ENCODE results near the gene PPFIA2.

Gene PPFIA2

DNA sequence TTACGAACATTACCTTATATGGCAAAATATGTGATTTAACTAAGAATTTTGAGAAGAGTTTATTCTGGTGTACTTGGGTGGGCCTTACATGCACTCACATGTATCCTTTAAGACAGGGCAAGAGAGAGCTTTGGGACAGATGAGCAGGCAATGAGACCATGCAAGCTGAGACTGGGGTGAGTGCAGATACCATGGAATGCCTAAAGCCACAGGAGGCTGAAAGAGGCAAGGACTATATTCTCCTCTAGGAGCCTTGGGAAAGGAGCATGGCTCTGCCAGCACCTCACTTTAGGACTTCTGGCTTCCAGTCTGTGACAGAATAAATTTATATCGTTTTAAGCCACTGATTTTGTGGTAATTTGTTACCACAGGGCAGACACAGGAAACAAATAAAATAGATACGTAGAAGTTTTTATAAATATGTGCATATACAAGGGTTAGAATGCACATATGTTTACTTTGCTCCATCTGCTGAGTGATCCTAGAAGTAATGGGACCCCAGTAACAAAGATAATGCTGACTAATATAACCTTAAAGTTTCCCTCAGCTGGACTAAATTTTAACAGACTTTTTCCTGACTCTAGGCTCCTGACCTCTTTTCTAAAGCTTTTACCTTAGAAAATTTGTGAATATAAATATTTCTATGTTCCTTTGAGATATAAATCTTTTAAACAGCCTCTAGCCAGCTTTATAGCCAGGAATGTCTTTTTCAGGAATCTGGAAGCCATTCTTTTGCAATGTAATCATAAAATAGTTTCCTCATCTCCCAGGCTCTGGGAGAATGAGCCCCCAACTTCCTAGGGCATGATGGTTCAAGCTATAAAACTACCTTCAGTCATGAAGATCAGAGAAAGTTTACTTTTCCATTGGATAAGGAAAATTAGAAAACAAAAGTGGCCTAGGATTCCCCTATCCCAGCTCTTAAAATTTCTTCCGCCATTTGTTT is 216.8 kb downstream of the PPFIA2 start:
- DNase-seq = no peak

- DNase-seq = peak; percentile 39 to 56
Measured at GRCh38 chr12:81541121-81541520, 218.0 kb downstream of the PPFIA2 start.

DNA sequence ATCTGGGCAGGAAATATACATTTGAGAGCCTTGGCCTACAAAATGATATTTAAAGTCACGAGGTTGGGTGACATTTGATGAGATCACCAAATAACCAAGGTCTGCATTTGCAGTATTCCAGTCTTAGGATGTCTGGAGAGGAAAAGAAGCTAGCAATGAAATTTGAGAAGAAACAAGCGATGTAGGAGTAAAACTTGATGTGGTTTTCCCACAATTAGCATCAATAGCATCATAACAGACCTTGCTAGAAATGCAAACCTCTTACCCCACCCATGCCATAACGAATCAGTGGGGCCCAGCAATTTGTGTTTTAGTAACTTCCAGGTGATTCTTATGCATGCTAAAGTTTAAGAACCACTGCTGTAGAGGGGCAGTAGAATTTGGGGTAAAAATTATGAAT is 219.9 kb downstream of the PPFIA2 start:
- no peak for DNase-seq

GRCh38 chr12:81533054-81533453 is 226.1 kb downstream of the PPFIA2 start:
- DNase-seq = no peak

DNA sequence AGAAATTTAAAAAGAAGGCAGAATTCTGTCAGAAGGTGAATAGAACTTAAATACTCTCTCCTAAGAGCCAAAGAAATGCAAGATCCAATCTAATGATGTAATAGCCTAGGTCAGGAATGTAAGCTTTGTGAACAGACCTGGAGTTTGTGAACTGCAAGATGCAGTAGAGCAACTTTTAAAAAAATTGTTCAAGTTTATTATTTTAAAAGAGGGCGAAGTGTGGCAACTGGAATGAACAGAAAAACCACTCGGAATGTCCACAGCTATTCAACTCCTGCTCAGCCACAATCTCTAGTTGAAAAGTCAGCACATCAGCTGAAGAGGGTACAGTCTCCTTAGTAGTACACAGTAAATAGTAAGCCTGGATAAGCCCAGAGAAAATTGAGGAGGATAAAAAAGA is 228.8 kb downstream of the PPFIA2 start:
- no peak for DNase-seq

GRCh38 chr12:81520064-81520945 is 238.8 kb downstream of the PPFIA2 start:
- no peak for DNase-seq

- DNase-seq = no peak
Measured at GRCh38 chr12:81518638-81519037, 240.5 kb downstream of the PPFIA2 start.

DNA sequence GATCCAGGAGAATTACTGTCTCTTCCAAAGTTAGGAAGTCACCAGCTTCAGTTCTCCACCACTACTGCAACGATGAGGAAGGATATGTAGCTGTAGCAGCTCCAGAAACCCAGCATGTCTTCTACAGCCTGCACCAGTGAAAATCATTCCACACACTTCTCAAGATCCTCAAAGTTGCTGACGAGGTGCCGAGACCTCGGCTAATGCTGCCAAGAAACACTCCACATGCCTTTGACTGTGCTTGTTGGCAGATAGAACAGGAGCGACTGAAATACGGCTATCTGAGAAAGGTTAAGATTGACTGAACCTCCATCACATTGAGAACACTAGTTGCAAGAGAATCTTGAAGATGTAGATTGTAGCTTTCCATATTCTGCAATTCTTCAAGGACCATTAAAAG is 241.9 kb downstream of the PPFIA2 start:
- no peak for DNase-seq

DNA sequence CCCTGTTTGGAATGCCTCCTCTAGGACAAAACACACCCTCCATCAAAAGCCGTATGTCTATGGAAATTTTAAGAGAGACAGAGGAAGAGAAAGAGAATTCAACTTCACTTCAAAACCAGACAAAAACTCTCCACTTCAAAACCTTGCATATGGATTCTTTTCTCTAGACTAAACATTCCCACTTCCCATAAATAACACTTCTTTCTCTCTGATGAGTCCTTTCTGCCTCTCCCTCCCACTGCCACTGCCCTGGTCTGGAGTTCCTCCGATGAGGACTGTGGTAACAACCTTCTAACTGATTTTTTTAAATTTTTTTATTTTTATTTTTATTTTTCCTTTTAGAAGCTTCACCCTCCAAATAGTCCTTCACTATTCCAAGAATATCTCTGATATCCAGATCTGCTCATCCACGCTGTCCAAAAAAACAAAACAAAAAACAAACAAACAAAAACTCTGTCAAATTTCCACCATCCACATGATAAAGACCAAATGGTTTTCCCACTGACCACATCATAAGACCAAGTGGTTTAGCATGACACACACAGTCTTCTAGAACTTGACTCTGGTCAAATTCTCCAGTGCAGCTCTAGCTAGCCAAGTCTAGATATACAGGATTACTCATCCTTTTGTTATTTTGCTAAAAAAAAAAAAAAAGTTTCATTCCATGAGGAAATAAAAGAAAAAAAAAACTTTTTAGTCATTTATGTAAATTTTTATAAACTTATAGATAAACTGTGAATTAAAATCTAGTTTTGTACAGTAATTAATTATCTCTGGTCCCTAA is 256.0 kb downstream of the PPFIA2 start:
- no peak for DNase-seq

- no peak for DNase-seq
Measured at GRCh38 chr12:81500788-81501187, 258.4 kb downstream of the PPFIA2 start.

DNA sequence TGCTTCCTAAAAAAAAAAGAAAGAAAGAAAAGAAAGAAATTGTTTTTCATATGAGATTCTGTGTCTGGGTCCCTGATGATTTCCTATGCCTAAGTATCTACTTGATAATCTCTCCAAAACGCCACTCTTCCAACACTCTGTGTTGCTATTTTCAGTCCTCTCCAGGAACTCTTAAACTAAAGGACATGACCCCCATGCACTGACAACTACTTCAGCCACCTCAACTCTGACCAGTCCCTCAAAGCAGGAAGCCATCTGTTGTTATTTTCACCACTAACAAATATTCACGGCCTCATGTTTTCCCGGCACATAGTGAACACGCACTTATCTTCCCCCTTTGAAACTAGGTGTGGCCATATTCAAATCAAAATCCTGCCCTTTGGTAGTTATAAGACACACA is 259.3 kb downstream of the PPFIA2 start:
- DNase-seq = no peak

- no peak for DNase-seq
Measured at GRCh38 chr12:81492131-81492720, 266.9 kb downstream of the PPFIA2 start.

GRCh38 chr12:81472934-81473333 is 286.2 kb downstream of the PPFIA2 start:
- no peak for DNase-seq

GRCh38 chr12:81470923-81471322 is 288.2 kb downstream of the PPFIA2 start:
- no peak for DNase-seq

- no peak for DNase-seq
Measured at GRCh38 chr12:81468206-81468605, 290.9 kb downstream of the PPFIA2 start.

DNA sequence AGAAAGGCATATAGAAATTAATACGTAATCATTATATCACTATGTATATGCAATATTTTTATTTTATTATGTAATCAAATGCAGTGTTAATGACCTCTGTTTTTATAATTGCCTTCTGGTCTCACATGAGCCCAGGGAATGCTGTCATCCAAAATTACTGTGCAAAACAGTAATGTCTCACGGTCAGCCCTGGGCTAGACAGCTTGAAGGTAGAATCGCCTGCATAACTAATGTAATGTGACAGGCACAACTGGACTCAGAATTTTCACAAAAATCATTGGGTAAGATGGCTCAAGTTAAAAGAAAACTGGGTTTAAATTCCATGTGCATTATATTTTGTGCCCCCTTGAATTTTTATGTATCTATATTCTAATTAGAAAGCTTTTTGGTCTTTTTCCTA is 293.3 kb downstream of the PPFIA2 start:
- no peak for DNase-seq

GRCh38 chr12:81465191-81465590 is 294.0 kb downstream of the PPFIA2 start:
- DNase-seq = no peak

- no peak for DNase-seq
Measured at GRCh38 chr12:81461163-81461562, 298.0 kb downstream of the PPFIA2 start.

DNA sequence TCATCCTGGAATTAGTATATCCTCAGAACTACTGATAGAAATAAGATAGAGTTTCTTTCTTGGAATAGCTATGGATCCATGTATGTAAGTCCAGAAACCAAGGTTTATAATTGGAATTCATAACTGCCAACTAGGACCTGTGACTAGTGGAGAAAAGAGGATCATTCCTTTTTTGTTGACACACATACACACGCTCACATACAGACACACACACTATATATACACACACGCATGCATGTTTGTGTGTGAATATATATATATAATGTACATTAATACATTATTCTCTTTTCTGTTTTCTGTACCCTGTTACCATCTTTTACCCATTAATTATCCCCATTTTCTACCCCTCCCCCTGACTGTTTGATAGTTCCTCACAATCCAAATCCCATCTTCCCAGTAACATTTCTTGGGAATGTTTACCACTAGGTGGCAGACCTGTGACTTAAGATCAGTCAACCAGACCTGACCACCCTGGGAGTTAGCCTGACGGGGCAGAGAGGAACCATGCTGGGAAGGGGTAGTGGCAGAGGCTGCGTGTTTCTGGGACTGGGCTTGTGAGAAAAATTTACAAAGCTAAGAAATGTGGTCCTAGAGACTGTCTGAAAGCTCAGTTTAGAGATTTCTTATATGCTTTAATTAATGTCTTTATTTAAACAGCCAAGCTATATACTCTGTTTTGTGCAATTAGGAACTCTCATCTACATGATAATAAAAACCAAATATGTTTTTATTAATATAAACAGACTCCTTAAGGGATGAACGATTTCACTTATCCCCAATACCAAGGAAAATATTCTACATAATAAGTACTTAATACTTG is 308.0 kb downstream of the PPFIA2 start:
- DNase-seq = peak; percentile 60 to 79

DNA sequence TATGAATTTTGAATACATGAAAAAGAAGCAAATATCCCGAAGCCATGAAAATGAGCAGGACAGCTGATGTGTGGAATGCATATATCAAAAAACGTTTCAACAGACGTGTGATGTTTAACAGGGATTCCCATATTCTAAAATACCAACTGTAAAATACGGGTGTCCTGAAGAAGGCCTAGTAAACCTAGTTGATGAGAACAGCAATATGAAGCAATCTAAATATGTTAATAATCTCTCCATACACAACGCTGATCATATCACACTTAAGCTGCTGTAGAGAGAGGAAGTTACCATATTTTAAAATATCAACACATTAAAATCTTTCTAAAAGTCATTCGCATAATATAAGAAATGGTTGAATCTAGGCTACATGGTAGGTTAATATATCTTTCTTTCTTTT is 317.5 kb downstream of the PPFIA2 start:
- no peak for DNase-seq

DNA sequence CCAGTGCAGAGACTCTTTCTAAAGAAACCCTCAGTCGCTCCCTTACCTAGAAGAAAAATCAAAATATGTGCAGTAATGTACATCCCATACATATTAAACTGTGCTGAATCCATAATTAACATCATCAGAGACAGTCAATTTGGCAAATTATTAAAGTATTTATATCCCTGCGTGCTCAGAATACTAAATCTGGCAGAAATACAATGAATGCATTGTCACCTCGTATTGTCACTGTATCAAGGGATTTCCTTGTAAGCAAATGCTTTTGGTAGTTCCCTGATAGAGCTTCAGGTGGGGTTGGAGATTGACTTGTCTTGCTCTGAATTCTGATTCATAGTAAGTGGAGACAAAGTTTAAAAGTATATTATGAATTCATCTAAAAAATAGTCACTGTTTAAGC is 319.1 kb downstream of the PPFIA2 start:
- no peak for DNase-seq

DNA sequence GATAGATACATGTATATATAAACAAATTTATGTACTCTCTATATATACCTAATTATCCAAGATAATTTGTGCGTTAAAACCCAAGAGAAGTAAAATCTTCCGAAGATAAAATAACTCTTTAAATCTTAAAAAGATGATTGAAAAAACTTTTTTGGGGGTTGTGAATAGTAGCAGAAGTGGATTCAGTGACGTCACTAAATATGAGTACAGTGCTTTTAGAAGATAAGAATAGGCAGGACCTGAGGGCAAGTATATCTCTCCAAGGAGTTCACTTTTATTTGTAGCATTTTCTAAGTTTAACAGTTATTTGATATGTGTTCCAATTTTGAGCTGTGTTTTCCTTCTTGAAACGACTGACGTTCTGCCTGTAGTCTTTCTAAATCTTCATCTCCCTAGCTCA is 319.8 kb downstream of the PPFIA2 start:
- DNase-seq = no peak

All from NCI-H526 (cell line).